LHCN-M2 (cell line): Measurements from ENCODE around the gene SMO. TPM values are rescaled to one million over a fixed set of nuclear protein-coding genes. Genes with fewer than 3 reads are reported as not detected.
A peak's percentile ranks its signal among the peaks of the same experiment; 100 is the strongest.

Experiments
- DNase-seq: peaks from one replicate; pipeline ENCODE4 v3.0.0-alpha.2; 2012; ENCODE audit warnings: low read depth
- polyA plus RNA-seq: library from polyadenylated mRNA; unstranded; fragments of >200 nt; gene quantifications from one replicate; pipeline ENCODE4 v1.2.1, GENCODE V29; 2012; ENCODE audit warnings: missing spikeins
- total RNA-seq: library from RNA; depleted of rRNA; stranded (reverse); fragments of >200 nt; gene quantifications from 2 replicates; pipeline ENCODE4 v1.2.3, GENCODE V29; 2014; rRNA removed

SMO gene
- 1.8 and 2.2 TPM in 2 replicates for total RNA-seq
- polyA plus RNA-seq = 3.9 TPM

DNA sequence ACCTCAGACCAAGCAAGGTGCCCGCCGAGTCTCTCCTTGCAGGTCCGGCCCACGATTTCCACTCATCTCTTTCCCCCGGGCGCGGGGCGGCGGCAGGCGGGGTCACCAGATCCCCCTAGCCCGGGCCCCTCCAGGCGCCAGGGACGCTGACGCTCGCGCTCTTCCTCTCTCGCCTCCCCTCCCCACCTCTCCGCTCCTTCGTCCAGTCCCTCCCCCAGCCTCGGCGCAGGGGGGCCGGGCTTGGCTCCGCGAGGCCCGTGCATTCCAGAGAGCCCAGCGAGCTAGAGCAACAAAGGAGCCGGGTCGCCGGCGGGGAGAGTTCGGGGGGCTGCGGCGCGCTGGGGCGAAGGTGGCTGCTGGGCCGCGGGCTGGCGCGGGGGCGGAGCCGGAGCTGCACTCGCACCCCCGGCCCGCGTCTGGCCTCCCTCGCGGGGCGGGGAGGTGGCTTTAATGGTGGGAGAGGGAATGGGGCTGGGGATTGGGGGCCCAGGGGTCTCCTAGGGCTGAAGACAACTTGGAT lies at the start of gene SMO:
TSS of gene SMO (plus strand) at position 262 of the 520 bp plus-strand sequence. CDS start 519 bp downstream, outside the sequence.
- DNase-seq = no peak

DNA sequence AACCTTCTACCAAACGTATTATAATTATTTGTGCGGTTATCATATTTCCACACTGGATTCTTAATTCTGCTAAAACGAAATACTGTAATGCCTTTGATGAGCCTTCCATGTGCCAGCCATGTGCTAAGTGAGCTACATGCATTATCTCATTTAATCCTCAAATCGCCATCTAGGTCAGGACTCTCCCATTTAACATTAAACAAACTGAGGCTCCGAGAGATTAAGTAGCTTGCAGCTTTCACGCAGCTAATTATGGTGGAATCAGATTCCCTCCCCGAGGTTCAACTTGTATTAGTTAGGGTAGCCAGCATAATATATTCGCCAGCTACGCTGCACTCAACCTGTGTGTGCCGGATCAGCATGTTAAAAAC lies 44.7 kb upstream of the SMO start:
- DNase-seq = no peak

- DNase-seq = peak; percentile 77
Observed at GRCh38 chr7:129144095-129144833, 44.2 kb upstream of the SMO start, which contains the start of gene TSPAN33. Gene TSPAN33 (plus strand): TSS chr7:129144707. CDS start chr7:129144981, 274 bp downstream.

GRCh38 chr7:129144834-129145668 lies 43.4 kb upstream of the SMO start:
- no peak for DNase-seq

GRCh38 chr7:129146237-129146979 lies 42.0 kb upstream of the SMO start:
- no peak for DNase-seq

DNA sequence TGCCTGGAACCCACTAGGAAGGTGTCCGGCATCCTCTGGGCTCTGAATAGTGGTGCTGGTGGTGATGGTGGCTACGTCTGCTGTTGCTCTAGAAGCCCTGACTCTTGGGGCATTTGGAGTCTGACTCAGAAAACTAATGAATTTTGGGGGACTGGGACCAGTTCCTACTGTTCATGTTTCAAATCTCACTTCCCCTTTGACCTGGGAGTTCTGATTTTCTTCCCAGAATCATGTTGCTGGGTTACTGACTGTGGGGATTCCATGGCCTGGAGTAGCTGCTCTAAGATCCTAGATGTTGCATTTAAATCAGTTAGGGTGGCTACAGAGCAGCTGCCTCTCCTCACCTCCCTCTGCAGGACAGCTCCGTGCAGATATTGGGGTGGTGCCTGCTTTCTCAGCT lies 40.7 kb upstream of the SMO start:
- no peak for DNase-seq

- no peak for DNase-seq
Observed at GRCh38 chr7:129149511-129149910, 38.9 kb upstream of the SMO start.

DNA sequence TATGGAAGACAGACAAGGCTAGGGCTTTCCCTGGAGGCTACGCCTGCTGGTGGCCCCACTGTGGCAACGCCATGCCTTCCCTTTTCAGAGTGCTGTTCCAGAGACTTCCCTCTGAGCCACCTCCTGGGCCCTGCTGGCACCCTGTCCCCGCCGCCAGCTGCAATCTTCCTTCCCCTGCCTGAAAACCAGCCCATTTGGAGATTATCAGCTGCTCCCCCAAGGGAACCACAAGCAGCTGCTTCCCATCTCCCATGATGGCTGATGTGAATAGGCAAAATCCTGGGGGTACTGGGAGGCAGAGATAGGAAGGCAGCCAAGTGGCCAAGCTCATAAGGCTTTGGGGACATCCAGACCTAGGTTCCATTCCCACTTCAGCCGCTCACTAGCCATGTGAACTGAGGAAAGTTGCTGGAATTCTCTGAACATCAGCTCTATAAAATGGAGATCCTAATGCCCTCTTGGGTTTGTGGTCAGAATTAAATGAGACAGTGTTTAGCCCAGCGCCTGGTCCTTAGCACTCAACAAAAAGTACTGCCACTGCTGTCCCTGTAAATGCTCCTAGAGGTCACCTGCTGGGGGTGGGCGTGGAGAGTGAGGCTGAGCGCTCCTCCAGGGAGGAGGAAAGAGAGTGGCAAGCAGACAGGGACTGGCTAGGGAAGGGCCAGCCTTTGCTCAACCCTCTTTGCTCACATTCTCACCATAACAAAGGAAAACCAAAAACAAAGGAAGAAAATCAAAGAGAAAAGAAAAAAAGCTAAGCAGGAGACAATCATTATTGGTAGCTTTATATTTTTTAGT lies 38.0 kb upstream of the SMO start:
- DNase-seq = peak; percentile 56

DNA sequence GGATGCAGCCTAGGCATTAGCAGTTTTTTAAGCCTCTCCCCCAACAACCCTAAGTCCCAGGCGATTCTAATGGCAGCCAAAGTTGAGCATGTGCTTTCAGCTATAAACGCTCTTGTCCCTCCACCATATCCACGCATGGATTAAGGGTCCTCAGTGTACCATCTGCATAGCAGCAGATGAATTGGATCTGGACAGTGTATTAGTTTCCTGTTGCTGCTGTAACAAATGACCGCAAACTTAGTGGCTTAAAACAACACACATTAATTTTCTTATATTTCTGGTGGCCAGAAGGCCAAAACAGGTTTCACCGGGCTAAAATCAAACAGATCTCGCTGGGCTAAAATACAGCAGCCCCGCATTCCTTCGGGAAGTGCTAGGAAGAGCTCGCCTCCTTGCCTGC lies 30.8 kb upstream of the SMO start:
- no peak for DNase-seq

- no peak for DNase-seq
Observed at GRCh38 chr7:129159539-129159938, 28.9 kb upstream of the SMO start.

DNA sequence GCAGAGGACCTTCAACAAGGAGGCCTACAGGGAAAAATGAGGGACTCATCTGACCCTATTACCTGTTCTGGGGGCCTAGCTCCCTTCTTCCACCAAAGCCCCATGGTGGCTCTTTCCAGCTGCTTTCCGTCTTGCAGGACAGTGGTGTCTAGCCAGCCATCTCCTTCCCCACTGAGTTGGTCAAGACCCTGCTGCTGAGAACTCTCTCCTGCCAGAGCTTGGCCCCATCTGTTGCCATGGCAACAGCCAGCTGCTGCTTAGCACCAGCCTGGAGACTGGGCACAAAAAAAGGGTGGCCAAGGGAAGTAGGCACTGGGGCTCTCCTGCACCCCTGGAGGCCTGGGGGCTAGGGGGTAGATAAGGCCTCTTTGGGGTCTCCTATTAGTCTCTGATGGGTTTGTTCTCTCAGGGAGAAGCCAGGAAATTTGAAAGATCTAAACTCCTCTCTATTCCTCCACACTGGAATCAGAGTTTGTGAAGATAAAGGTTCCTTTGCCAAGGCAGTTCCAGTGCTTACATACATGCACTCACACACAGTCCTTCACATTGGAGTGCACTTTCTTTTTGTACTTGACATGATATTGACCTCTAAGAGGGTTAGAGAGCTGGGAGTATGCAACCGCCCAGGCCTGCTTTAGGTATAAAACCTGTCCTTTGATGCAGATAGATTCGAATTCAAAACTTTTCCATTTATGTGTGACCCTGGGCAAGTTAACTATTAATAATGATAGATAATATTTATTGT lies 28.1 kb upstream of the SMO start:
- DNase-seq = peak; percentile 17

DNA sequence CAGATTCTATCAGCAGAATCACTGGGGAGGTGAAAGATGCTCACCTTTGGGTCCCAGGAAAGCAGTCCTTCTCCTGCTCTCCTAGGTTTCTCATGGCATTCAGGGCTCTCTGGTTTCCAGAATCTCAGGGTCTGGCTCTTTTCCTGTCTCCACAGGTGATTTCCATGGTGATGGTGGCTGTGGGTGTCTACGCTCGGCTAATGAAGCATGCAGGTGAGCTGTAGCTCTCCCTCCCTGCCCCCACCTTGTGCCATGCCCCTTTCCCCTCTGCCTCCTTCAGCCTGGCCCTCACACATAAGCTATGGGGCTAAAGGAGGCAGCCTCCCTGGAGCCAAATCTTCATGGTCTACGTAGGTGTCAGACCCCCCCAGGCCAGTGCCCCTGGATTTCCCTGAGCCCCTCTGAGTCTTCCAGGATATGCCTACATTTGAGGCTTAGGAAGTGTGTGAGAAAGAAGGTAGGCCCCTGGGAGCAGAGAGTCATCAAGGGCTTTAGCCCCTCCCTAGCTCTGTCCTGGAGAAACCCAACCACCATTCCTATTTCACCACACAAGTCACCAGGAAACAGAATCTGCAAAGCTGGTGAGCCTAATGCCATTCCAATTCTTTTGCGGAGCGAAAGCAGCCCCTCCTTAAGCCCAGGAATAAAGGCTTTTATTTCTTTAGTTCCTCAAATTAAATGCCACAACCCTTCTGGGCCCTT lies 26.8 kb upstream of the SMO start:
- no peak for DNase-seq

DNA sequence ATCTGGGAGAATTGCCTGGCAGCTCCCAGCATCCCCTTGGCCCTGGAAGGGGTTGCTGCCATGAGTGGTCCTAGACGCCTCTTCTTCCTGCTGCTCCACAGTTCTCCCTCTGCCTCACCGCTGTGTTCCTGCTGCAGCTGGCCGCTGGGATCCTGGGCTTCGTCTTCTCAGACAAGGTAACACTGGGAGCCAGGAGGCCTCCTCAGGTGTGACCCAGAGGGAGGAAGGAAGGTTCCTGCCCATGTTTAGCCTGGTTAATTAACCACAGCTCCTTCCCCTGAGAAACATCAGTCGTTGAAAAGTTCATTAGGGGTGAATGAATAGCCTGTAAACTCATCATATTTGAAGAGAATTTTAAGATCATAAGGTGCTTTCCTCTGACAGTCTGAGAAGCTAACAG lies 25.7 kb upstream of the SMO start:
- DNase-seq = no peak

GRCh38 chr7:129163875-129164544 lies 24.4 kb upstream of the SMO start:
- DNase-seq = peak; percentile 52

DNA sequence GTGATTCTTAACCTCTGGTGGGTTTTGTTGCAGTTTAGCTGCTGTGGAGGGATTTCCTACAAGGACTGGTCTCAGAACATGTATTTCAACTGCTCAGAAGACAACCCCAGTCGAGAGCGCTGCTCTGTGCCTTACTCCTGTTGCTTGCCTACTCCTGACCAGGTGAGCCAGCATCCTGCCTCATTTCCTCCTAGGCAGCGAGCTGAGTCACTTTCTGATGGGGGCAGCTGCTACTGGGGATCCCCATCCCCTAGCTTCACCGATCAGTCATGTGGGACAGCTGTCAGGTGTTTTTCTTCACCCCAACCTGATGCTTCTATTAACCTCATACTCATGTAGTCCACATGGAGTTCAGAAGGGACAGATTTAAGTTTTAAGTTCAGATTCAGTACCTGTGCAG lies 21.7 kb upstream of the SMO start:
- no peak for DNase-seq

DNA sequence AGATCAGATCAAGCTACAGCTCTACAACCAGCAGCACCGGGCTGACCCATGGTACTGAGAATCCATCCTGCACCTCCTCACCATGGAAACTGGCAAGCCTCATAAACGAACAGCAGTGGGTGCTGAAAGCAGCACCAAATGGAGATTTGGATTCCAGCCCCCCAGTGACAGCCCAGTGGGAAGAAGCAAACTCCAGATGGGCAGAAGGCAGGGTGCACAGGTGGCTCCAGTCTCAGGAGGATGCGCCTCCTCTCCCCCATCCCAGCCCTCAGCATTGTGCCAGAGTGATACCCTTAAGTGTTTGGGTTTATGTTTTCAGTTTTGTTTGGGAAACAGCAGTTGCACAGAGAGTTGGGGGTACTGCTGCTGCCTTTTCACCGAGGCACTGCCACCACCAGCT lies 20.6 kb upstream of the SMO start:
- DNase-seq = no peak

- DNase-seq = no peak
Observed at GRCh38 chr7:129168231-129169021, 20.0 kb upstream of the SMO start.

DNA sequence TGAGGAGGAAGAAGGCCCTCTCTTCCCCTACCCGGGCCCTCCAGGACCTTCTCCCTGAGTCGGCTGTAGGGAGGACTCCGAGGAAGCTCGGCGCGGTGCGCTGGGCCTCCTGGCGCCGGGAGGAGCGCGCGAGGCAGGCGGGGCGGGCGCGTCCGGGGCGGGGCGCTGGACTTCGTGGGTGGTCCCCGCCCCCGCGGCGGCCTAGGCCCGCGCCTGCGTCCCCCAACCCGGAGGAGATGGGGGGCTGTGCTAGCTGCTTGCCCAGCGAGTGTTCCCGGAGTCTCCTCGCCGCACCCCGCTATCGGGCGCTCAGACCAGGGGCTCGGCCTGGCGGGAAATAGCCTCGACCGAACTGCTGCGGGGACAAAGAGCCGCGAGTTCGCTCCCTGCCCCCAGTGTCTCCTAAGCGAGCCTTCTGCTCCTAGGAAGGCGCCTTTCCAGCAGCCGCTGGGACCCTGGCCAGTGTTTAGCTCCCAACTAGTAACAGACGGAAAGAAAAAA lies 19.2 kb upstream of the SMO start:
- no peak for DNase-seq
